Activated naive CD4-positive, alpha-beta T cell treated with anti-CD3 and anti-CD28 coated beads for 36 hours (primary cell): Measurements from ENCODE around the gene MANF. TPM values are rescaled to one million over a fixed set of nuclear protein-coding genes. Genes with fewer than 3 reads are reported as not detected.
A peak's percentile ranks its signal among the peaks of the same experiment; 100 is the strongest.

ENCODE experiments used
- CTCF ChIA-PET: fragments of 350-600 bp; sonication (Branson Sonifier 250); formaldehyde crosslinking; loops from one replicate; lab custom pipeline; 2021; ENCODE audit warnings: antibody characterized with exemption; lab: Charles Lee
- DNase-seq: peaks from one replicate; pipeline ENCODE4 v3.0.0-alpha.2; 2020
- H3K27ac Mint-ChIP-seq: one replicate; pipeline ENCODE4 v1.8.0; 2021; ENCODE audit warnings: mild to moderate bottlenecking, mixed read lengths
- H3K27me3 Mint-ChIP-seq: one replicate; pipeline ENCODE4 v1.8.0; 2021; ENCODE audit warnings: low read depth, mixed read lengths
- H3K36me3 Mint-ChIP-seq: one replicate; pipeline ENCODE4 v1.8.0; 2021; ENCODE audit warnings: low read depth, mixed read lengths
- H3K4me1 Mint-ChIP-seq: one replicate; pipeline ENCODE4 v1.8.0; 2021; ENCODE audit warnings: low read depth, mixed read lengths
- H3K4me3 Mint-ChIP-seq: one replicate; pipeline ENCODE4 v1.8.0; 2021; ENCODE audit warnings: mild to moderate bottlenecking, moderate library complexity, mixed read lengths
- H3K9me3 Mint-ChIP-seq: one replicate; pipeline ENCODE4 v1.8.0; 2021; ENCODE audit warnings: mixed read lengths
- intact Hi-C: fragments of 100-400 bp; cut with micrococcal nuclease; formaldehyde crosslinking; loops from one replicate; pipeline ENCODE4 v1.15.1; 2023
- total RNA-seq, 2 experiments: library from RNA; stranded (reverse); gene quantifications; one replicate each; pipeline ENCODE4 v1.2.3, GENCODE V29; 2021

Gene MANF
- total RNA-seq, 2 experiments from 2014 or later = 91.7 to 108 TPM

DNA sequence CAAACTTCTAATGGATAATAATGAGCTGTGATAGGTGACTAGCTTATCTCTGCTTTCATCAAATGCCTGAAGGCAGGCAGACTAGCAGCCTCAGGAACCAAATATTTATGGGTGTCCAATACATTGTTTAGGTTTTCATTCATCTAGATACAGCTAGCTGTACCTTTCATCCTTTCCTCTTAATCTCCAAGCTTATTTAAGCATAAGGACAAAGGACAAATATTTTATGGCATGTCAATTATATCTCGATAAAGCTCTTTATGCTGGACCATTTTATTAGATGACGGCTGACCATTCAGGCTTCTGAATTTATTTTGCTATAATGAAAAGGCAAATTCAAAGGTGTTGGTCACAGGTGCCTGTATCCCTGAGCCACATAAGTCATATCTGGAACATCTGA lies 22.9 kb downstream of the MANF start:
- CTCF ChIA-PET = interaction anchor here (0.6 to 1.9 kb wide), 5 partner anchors 11 to 72 kb away, joined by 3 to 7 read pairs (median 3); no protein-coding TSS in a partner anchor
- intact Hi-C loops = no loop called here
- Mint-ChIP-seq H3K9me3 (no peaks in the 10 kb centered on the region), H3K27ac (no peak overlapping the region), H3K4me1 (peaks cover 31% of the 10 kb centered on the region), H3K4me3 (no peak overlapping the region), H3K36me3 (peaks cover 31% of the 10 kb centered on the region), H3K27me3 (no peaks in the 10 kb centered on the region)
- no peak for DNase-seq

DNA sequence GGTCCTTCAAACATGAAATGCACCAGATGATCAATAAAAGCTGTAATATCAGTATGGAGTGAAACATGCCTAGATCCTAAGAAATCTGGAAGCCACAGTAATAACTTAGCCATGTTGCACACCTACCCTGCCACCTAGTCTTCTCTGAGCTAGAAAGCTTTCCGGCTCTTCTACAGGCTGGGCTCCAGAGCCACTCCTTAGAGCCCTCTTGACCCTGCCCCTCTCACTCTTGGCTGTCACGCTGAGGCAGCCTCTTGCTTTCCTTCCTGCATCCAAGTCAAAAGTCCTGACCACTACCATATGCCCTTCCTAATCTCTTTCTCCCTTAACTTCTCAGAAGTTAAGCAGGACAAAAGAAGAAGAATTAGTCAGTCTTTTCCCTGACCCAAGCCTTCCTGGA lies 23.7 kb downstream of the MANF start:
- peaks cover 31% of the 10 kb centered on the region for H3K4me1 Mint-ChIP-seq
- no peaks in the 10 kb centered on the region for H3K27me3 Mint-ChIP-seq
- intact Hi-C loops = no loop called here
- H3K36me3 Mint-ChIP-seq = peaks cover 27% of the 10 kb centered on the region
- no peaks in the 10 kb centered on the region for H3K9me3 Mint-ChIP-seq
- peak overlapping the region; percentile 33 for H3K27ac Mint-ChIP-seq
- CTCF ChIA-PET = interaction anchor here (1.9 kb wide), 1 partner anchor 26 kb away, joined by 7 read pairs; no protein-coding TSS in a partner anchor
- no peak overlapping the region for H3K4me3 Mint-ChIP-seq
- no peak for DNase-seq

DNA sequence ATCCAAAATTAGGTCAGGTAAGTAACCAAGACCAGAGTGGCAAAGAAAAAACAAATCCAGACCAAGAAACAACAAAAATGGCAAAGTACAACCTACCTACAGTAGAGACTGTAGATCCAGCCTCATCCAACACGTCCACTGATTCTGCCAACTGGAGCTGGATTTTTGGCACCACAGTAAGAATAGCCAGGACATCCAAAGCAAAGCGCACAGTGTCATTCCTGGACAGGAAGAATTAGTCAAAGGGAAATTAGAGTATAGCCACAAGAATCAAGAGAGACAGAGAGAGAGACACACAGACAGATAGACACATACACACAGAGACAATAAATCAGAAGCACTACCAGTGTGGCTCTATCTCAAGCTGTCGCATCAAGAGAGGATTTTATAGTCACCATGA lies 37.1 kb downstream of the MANF start:
- CTCF ChIA-PET = interaction anchor here (0.5 to 1.0 kb wide), 3 partner anchors 13 to 16 kb away, joined by 3 read pairs; no protein-coding TSS in a partner anchor
- no peaks in the 10 kb centered on the region for H3K27me3 Mint-ChIP-seq
- peaks cover 28% of the 10 kb centered on the region for H3K36me3 Mint-ChIP-seq
- no peak overlapping the region for H3K4me3 Mint-ChIP-seq
- no peaks in the 10 kb centered on the region for H3K9me3 Mint-ChIP-seq
- H3K27ac Mint-ChIP-seq = no peak overlapping the region
- no peaks in the 10 kb centered on the region for H3K4me1 Mint-ChIP-seq
- intact Hi-C loops = no loop called here
- DNase-seq = no peak

DNA sequence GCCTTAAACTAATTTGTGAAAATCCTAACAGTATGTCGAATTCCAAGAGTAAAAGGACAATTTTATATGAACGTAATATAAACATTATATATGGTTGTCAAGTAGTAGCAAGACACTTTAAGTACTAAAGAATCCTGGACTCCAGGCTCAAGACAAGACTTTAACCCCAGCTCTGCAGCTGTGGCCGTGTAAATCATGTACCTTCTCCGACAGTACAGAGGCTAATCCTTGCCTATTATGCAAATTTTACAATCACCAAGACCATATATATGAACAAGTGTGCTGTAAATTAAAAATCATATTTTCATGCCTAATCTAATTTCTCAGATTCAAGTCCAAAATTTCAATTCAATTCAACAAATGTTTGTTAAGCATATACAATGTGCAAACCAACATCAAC lies 41.8 kb downstream of the MANF start:
- intact Hi-C loops = no loop called here
- no peaks in the 10 kb centered on the region for H3K27me3 Mint-ChIP-seq
- no peaks in the 10 kb centered on the region for H3K9me3 Mint-ChIP-seq
- H3K4me3 Mint-ChIP-seq = no peak overlapping the region
- H3K4me1 Mint-ChIP-seq = no peaks in the 10 kb centered on the region
- CTCF ChIA-PET = interaction anchor here (0.6 kb wide), 1 partner anchor 216 kb away, joined by 6 read pairs; no protein-coding TSS in a partner anchor
- no peak for DNase-seq
- no peak overlapping the region for H3K27ac Mint-ChIP-seq
- peaks cover 32% of the 10 kb centered on the region for H3K36me3 Mint-ChIP-seq

DNA sequence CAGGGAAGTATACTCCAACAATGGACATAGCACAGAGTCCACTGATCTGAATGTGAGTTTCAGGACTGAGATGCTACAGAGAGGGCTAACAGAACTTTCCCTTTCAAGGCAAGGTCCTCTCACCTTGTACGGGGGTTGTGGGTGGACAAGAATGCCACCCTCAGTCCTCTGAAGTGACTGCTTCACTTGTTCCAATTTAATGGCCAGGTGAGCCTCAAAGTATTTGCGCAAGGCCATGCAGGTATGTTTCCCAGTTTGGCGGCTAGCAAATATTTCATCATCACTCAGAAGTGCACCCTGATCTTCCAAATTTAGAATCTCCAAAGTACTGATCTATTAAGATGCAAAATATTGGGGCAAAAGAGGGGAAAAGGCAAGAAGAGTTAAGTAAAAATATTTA lies 44.0 kb downstream of the MANF start:
- H3K36me3 Mint-ChIP-seq = peaks cover 30% of the 10 kb centered on the region
- intact Hi-C loops = no loop called here
- CTCF ChIA-PET = no interaction called here
- H3K27ac Mint-ChIP-seq = no peak overlapping the region
- H3K9me3 Mint-ChIP-seq = no peaks in the 10 kb centered on the region
- no peaks in the 10 kb centered on the region for H3K27me3 Mint-ChIP-seq
- no peak overlapping the region for H3K4me3 Mint-ChIP-seq
- DNase-seq = no peak
- no peaks in the 10 kb centered on the region for H3K4me1 Mint-ChIP-seq

DNA sequence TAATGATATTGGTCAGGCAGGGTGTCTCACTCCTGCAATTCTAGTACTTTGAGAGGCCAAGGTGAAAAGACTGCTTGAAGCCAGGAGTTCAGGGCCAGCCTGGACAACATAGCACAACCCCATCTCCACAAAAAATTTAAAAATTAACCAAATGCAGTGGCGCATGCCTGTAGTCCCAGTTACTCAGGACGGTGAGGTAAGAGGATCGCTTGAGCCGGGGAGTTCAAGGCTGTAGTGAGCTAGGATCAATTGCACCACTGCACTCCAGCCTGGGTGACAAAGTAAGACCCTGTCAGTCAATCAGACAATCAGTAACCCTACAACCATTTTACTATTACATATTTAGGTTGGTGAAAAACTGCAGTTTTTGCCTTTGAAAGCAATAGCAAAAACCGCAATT lies 49.0 kb downstream of the MANF start:
- no peak overlapping the region for H3K27ac Mint-ChIP-seq
- H3K27me3 Mint-ChIP-seq = no peaks in the 10 kb centered on the region
- intact Hi-C loops = loop anchor here (1.0 kb wide), 1 partner anchor 43 kb away; the partner anchor contains the start of gene RBM15B
- CTCF ChIA-PET = interaction anchor here (0.6 to 2.6 kb wide), 19 partner anchors 9 to 248 kb away, joined by 3 to 19 read pairs (median 4); no protein-coding TSS in a partner anchor
- no peaks in the 10 kb centered on the region for H3K9me3 Mint-ChIP-seq
- H3K36me3 Mint-ChIP-seq = peaks cover 15% of the 10 kb centered on the region
- no peak overlapping the region for H3K4me3 Mint-ChIP-seq
- H3K4me1 Mint-ChIP-seq = peaks cover 3% of the 10 kb centered on the region
- DNase-seq = no peak

DNA sequence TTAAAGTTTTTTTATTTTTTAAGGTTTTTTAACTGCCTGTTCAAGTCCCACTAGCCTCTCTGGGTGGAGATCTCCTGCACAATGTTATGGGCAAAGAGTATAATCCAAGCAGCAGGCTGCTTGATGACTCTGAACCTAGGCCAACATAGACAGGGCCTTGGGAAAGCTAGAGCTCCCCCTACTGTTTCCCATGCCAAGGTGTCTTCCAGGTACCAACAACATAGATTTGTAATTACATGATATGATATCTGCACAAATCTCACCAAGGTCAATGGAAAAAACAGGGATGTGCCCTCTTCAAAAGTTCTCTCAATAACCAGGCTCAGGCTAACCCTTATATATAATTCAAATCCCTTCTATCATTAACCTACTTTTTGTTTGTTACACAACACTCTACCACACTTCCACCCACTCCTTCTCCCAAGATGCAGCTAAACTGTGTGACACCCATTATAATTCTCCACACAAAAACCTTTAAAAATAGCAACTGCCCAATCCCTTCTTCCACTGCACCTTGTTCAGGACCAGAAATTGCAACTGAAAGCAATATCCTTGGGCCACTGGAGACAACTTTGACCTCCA lies 49.7 kb downstream of the MANF start:
- intact Hi-C loops = loop anchor here (1.0 kb wide), 1 partner anchor 44 kb away; the partner anchor contains the start of gene RBM15B
- H3K27ac Mint-ChIP-seq = no peak overlapping the region
- peaks cover 3% of the 10 kb centered on the region for H3K4me1 Mint-ChIP-seq
- CTCF ChIA-PET = interaction anchor here (0.6 to 2.6 kb wide), 23 partner anchors 9 to 891 kb away, joined by 3 to 19 read pairs (median 3); no protein-coding TSS in a partner anchor
- no peaks in the 10 kb centered on the region for H3K9me3 Mint-ChIP-seq
- no peaks in the 10 kb centered on the region for H3K27me3 Mint-ChIP-seq
- H3K36me3 Mint-ChIP-seq = peaks cover 11% of the 10 kb centered on the region
- DNase-seq = peak; percentile 59
- no peak overlapping the region for H3K4me3 Mint-ChIP-seq

DNA sequence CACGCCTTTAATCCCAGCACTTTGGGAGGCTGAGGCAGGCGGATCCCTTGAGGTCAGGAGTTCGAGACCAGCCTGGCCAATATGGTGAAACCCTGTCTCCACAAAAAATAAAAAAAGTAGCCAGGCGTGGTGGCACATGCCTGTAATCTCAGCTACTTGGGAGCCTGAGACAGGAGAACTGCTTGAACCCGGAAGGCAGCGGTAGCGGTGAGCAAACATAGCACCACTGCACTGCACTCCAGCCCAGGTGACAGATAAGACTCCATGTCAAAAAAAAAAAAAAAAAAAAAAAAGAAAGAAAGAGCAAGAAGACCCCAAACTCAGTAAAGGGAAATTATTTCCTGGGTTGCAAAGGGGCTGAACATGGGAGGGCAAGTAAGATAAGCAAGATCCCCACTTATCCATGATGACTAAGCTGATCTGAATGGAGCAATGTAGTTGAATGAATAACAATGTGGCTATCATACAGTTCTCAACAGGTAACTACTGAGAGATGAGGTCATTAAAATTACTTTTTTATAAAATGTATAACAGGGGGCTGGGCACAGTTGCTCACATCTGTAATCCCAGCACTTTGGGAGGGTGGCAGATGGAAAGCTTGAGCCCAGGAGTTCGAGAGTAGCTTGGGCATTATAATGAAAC lies 52.0 kb downstream of the MANF start:
- Mint-ChIP-seq H3K27me3 (no peaks in the 10 kb centered on the region), H3K36me3 (peaks cover 15% of the 10 kb centered on the region), H3K4me3 (no peak overlapping the region), H3K4me1 (peaks cover 6% of the 10 kb centered on the region), H3K27ac (no peak overlapping the region), H3K9me3 (no peaks in the 10 kb centered on the region)
- CTCF ChIA-PET = interaction anchor here (0.7 kb wide), 1 partner anchor 245 kb away, joined by 4 read pairs; no protein-coding TSS in a partner anchor
- DNase-seq = no peak
- intact Hi-C loops = no loop called here

Other genes starting within 250 kb of the MANF start
- gene RBM15B, start 6.0 kb downstream of the MANF start, total RNA-seq = 10 to 100 TPM; 12.8 to 13.5 TPM
- gene DCAF1, start 114.7 kb downstream of the MANF start, total RNA-seq = 10 to 100 TPM; 38.9 to 39.9 TPM
- 10 to 100 TPM; 23.1 to 24.5 TPM for gene RAD54L2, start 153.4 kb downstream of the MANF start, total RNA-seq